ENCODE data around the gene DDN.
A peak's percentile ranks its signal among the peaks of the same experiment; 100 is the strongest.

DDN gene

GRCh38 chr12:49010092-49010668 lies 11.0 kb upstream of the DDN start:
- DNase-seq: no peak

- no peak for DNase-seq
Observed at GRCh38 chr12:49008943-49009342, 9.8 kb upstream of the DDN start.

GRCh38 chr12:49000346-49000745 lies 1.2 kb upstream of the DDN start:
- DNase-seq: no peak

- no peak for DNase-seq
Observed at GRCh38 chr12:48998497-48999353, 450 bp downstream of the DDN start.

GRCh38 chr12:48997719-48998496 lies 1.3 kb downstream of the DDN start:
- DNase-seq: no peak

GRCh38 chr12:48996794-48997718 lies 2.1 kb downstream of the DDN start:
- no peak for DNase-seq

- DNase-seq: peak; percentile 63
Observed at GRCh38 chr12:48995086-48995879, 3.9 kb downstream of the DDN start.

- no peak for DNase-seq
Observed at GRCh38 chr12:48994224-48995085, 4.7 kb downstream of the DDN start.

- DNase-seq: no peak
Observed at GRCh38 chr12:48993787-48994186, 5.4 kb downstream of the DDN start.

GRCh38 chr12:48991247-48992050 lies 7.7 kb downstream of the DDN start:
- DNase-seq: no peak

- DNase-seq: no peak
Observed at GRCh38 chr12:48990552-48990951, 8.6 kb downstream of the DDN start.

- DNase-seq: no peak
Observed at GRCh38 chr12:48988030-48988649, 11.0 kb downstream of the DDN start.

- DNase-seq: no peak
Observed at GRCh38 chr12:48986720-48987291, 12.4 kb downstream of the DDN start.

- no peak for DNase-seq
Observed at GRCh38 chr12:48985901-48986300, 13.3 kb downstream of the DDN start.

- no peak for DNase-seq
Observed at GRCh38 chr12:48985475-48985897, 13.7 kb downstream of the DDN start.

- no peak for DNase-seq
Observed at GRCh38 chr12:48982397-48983080, 16.6 kb downstream of the DDN start.

GRCh38 chr12:48981757-48982157 lies 17.4 kb downstream of the DDN start:
- no peak for DNase-seq

Measured in DMS79 (cell line).